Upper lobe of left lung (tissue), 4 donors: ENCODE results near the gene TBPL2.

Source experiments
- CTCF ChIP-seq, 6 experiments: fragments of 450-650 bp in 4 of 6; fragments of 200-600 bp in 2 of 6; sonication (generic) in 2 of 6; IDR thresholded peaks; one replicate each; pipeline ENCODE4 v1.5.1; 2016 to 2019; ENCODE audit warnings: antibody characterized with exemption in 6 of 6
- POLR2A ChIP-seq, 4 donors: fragments of 450-650 bp; IDR thresholded peaks; one replicate each; pipeline ENCODE4 v1.5.1; 2016 to 2017; ENCODE audit warnings: antibody characterized with exemption in 4 of 4, mild to moderate bottlenecking in 2 of 4

DNA sequence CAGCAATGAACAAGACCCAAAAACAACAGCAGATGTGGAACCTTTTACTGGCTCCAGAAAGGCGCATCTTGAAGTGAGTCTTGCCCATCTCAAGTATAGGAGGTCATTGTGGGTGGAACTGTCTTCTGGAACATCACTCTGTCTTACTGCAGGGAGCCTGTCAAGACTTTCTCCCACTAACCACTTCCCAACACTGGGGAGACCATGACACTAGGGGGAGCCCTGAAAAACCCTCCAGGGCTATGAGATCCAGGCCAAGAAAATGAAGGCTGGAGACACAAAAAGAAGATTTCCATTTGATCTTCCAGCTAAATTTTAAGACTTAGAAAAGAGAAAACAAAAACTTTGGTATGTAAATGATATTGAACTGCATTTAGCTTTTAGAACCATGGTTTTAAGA lies 15.3 kb downstream of the TBPL2 start:
- TF ChIP-seq CTCF (IDR thresholded peaks at IDR 0.05) (no peak), POLR2A (IDR thresholded peaks at IDR 0.05) (no peak)
